HG02759 (cell line): Measurements from ENCODE around the gene TBC1D13.
"Not testable (repeated sequence)": the region's sequence is repeated elsewhere in the genome, so short reads cannot be mapped to it uniquely, and the experiment has no call there.

Experiments used
- ATAC-seq: cut with Tn5 transposase; IDR thresholded peaks from one replicate; pipeline ENCODE4 v1.9.1; 2021; ENCODE audit warnings: mild to moderate bottlenecking, moderate library complexity; ENCODE audit not compliant: unreplicated experiment

TBC1D13 gene, protein sequence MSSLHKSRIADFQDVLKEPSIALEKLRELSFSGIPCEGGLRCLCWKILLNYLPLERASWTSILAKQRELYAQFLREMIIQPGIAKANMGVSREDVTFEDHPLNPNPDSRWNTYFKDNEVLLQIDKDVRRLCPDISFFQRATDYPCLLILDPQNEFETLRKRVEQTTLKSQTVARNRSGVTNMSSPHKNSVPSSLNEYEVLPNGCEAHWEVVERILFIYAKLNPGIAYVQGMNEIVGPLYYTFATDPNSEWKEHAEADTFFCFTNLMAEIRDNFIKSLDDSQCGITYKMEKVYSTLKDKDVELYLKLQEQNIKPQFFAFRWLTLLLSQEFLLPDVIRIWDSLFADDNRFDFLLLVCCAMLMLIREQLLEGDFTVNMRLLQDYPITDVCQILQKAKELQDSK

DNA sequence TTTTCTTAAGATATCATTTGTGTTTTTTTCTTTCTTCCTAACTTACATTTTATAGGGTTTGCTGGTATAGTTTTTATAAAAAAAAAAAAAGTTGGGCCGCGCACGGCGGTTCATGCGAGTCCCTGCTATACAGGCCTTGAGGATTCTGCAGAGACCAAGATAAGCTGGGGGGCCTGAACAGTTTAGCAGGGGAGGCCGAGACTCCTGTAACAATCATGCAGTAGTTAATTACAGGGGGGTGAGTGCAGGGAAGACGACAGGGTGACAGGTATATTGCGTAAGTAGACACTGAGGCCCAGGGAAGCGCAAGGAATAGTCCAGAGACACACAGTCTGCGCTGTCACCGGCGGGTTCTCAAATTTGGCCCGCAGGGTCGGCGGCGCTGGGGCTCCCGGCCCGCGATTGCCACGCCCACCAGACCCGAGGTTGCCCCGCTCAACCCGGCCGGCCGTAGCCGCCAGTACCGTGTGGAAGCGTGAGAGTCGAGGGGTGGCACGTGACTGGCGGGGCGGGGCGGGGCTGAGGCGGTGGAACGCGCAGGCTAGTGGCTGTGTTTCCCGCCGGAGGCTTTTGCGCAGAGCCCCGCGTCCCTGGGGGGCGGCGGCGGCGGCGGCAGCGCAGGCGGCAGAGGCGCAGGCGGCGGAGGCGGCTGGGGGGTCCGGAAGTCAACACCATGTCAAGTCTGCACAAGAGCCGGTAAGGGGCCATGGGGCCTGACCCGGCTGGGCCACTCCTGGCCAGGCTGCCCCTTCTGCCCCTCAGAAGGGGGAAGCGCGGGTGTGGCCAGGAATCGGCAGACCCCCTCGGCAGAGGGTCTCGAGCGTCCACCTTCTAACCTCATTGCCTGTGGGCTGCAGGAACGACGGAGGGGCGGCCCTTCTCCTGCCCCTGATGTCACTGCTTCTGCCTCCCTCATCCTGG is at the start of gene TBC1D13:
TBC1D13 (plus strand) TSS at position 573 of the 921 bp plus-strand sequence; CDS start at position 674, 101 bp downstream.
- peak; percentile 96 for ATAC-seq

DNA sequence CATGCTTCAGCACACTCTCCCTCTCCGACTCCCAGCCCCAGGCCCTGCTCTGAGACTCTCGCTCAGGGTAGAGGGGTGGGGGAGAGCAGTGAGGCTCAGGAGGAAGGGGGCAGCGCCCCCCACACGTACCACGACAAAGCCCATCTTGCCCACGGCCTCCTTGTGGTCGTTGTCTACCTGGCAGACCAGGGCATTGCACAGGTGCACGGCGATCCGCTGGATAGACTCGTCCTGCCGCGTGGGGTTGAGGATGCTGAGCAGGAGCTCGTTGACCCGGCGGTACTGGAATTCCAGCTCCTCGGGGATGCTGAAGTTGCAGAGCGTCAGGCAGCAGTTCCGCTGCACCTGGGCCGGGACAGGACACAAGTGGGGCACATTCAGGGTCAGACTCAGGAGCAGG is 44.7 kb upstream of the TBC1D13 start:
- no peak for ATAC-seq

DNA sequence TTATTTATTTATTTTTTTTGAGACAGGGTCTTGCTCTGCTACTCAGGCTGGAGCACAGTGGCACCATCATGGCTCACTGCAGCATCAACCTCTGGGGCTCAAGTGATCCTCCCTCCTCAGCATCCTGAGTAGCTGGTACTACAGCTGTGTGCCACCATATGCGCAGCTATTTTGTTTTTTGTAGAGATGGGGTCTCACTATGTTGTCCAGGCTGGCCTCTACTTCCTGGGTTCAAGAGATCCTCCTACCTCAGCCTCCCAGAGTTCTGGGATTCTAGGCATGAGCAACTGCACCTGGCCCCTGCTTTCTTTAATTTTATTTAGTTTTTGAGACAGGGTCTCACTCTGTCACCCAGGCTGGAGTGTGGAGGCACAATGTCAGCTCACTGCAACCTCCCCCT is 43.6 kb upstream of the TBC1D13 start:
- ATAC-seq: no peak

DNA sequence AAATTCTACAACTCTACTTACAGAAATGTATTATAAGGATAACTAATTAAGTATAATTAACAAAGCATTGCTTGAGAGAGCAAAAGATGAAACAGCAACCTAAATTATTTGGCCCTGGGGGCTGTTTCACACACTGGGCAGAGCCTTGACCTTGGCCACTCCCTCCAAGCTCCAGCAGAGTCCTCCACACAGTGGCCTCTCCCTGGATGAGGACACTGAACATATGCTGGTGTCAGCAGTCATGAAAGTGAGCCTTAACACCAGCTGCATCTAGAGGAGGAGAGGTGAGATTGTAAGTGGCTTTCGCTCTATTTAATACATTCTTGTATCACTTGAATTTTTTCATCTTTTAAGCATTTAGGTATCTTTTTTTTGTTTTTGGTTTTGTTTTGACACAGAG is 39.8 kb upstream of the TBC1D13 start:
- no peak for ATAC-seq

DNA sequence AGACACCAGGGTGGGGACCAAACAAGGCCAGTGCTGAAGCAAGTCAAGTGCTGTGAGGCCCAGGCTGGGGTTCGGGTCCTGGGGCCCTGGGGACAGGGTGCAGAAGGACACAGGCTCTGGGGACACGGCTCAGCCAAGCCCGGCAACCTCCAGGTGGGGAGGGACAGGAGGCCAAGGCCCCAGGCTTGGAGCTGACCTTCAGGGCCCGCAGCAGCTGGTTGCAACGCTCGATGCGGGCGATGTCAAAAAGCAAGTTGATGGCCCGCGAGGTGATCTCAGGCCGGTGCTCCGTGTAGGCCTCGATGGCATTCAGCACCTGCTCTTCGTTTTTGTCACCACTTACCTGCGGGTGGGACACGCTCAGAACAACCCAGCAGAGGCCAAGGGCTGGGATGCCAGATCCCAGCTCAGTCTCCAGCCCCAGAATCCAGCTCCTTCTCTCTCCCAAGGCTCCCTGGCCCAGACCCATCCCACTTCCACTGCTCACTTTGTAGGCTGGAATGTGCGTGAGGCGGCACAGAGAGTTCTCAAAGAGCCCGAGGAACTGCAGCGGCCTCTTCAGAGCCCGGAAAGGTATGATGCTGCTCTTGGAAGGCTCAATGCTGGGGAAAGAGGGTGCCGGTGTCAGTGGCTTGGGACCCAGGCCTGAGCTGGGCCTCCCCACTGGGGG is 36.0 kb upstream of the TBC1D13 start:
- ATAC-seq: no peak

DNA sequence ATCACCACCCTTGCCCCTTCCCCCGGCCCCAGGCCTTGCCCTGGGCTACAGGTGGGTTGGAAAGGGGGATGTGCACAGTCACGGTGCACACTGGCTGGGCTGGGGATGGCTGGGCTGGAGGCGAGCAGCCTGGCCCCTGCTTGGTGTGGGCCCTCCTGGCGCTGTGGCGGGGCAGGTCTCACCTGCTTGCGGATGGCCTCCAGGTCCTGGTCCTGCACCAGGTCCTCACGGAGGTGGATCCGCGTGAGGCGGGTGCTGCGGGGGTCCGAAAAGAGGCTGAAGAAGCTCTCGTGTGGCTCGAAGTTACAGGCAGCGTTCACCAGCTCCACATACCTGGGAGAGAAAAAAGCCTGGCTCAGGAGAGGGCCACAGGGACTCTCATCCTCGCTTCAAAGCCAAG is 33.4 kb upstream of the TBC1D13 start:
- ATAC-seq: no peak

DNA sequence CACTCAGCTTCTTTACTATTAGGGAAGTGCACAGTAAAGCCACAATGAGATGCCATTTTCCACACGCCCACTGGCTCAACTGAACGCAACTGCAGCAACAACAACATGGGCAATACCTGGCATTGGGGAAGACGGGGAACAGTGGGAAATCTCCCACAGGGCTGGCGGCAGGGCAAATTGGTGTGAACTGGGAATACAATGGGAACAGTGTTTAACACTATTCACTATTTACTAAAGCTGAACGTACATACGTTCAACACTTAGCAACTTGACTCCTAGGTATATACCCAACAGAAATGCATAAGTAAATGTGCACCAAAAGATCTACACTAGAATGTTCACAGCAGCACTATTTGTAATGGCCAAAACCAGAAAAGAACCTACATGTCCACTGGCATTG is 29.5 kb upstream of the TBC1D13 start:
- no peak for ATAC-seq

DNA sequence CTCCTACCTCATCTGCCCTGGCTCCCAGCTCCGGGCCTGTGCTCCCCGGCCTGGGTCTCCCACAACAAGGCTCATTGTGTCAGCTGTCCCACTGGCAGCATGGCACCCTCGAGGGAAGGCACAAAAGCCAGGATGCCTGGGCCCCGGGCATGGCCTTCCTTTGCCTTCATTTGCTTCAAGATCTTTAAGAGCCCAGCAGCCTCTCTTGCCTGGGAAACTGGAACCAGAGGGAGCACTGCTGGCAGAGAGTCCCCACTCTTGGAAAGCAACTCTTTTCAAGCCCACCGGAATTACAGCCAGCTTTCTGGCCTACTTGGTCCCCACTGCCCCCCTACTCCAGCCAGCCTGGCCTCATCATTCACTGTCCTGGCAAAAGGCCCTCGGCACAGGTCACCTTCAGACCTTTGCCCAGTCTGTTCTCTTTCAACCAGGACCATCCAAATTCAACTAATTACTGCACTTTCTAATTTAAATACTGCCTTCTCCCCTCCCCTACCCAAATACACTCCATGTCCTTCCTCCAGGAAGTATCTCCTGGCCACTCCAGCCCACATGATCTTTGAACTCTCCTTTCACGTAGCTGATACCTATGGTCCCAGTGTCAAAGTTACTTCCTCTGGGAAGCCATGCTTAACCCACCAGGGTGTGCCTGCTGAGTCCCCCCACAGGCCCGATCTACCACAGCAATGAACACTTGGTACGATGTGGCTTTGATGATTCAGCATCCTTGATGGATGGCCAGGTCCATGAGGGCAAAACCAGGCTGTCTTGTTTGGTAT is 24.2 kb upstream of the TBC1D13 start:
- no peak for ATAC-seq

DNA sequence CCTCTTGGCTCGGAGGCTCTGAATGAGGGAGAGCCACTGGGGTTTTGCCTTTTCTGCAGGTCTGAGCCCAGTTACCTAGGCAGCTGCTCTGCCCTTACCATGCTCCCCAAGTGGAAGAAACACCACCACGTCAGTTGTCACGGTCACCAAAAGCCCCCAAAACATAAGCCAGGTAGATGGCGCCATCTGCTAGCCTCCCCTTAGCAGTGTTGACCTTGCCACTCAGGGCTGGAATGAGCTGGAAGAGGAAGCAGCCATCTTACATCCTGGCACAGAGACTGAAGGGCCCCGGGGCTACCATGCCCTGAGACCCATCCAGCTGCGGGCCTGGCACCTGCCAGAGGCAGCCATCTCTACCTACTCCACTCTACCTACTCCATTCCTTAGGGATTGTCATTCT is 22.7 kb upstream of the TBC1D13 start:
- no peak for ATAC-seq

DNA sequence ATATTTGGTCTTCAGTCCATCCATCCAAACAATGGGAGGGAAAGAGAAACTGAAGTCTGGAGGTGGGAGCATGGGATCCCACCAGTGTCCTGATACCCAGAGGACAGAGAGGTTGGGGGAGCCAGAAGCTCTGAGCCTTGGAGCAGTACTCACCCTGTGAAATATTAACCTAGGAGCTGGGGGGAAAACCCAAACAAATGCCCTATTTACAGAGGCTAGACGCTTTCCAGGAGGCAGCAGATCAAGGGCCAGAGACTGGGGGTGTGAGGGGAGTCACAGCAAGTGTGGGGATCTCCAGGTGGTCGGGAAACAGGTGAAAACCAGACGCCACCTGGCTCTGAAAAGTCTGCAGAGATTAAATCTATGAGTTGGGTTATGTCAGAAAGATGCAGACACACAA is 21.6 kb upstream of the TBC1D13 start:
- ATAC-seq: no peak

DNA sequence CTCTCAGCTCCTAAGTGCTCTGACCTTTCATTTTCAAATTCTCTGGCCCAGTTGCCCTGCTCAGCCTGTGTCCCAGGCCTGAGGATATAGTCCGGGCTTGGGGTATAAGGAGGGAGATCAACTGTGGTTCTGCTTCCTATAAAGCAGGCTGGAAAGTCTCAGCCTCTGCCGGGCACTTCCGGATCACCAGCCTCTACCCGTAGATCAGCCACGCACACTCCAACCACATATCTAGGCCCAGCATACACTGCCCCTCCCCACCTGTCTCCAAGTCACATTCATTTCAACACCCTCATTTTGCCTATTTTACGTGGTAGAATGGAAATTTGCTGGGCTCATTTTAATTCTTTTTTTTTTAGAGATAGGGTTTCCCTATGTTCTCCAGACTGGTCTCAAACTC is 18.4 kb upstream of the TBC1D13 start:
- ATAC-seq: no peak

DNA sequence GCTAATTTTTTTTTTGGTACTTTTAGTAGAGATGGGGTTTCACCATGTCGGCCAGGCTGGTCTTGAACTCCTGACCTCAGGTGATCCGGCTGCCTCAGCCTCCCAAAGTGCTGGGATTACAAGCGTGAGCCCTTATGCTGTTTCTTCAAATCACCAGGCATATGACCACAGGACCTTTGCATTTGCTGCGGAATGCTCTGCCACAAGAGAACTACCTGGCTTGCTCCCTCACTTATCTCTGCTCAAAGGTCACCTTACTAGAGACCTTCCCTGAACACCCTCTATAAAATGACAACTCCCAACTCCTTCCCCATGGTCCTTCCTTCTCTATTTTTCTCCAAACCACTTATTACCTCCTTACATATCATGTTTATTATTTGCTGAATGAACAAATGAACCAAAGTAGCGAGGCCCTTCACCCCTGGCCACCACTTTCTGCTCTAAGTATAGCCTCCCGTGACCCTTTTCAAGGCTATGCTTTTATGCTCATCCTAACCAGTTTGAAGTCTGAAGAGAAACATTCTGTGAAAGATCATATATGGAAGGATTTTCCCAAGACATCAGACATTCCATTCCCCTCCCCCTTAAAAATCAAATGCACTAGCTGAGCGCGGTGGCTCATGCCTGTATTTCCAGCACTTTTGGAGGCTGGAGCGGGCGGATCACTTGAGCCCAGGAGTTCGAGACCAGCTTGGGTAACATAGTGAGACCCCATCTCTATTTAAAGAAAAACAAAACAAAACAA is 16.6 kb upstream of the TBC1D13 start:
- no peak for ATAC-seq

DNA sequence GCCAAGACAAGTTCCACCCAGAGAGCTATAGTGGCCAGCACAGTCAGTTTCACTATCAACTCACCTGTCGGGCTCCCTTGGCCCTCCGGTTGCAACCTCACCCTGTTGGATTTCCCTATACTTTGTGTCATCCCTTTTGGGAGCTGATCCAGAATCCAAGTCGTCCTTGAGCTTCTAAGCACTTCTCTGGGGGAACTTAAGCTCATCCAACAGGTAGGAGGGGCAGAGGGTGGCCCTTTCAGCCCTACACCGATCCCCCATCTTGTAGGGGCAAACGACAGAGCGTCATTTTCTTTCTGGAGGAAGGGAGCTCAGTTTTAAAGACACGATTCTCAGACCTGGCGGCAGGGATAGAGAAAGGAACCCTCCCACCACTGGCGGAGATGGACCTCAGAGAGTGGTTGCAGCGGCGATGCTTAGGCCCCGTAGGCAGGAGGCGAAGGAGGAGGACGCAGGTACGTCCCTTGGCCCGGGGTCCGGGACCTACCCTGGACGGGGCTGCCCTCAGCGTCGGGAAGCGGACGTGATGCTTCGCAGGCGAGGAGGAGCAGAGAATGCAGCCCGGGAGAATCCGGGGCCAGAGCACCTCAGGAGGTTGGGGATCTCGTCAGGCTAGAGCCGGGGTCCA is 15.8 kb upstream of the TBC1D13 start:
- ATAC-seq: peak; percentile 34

DNA sequence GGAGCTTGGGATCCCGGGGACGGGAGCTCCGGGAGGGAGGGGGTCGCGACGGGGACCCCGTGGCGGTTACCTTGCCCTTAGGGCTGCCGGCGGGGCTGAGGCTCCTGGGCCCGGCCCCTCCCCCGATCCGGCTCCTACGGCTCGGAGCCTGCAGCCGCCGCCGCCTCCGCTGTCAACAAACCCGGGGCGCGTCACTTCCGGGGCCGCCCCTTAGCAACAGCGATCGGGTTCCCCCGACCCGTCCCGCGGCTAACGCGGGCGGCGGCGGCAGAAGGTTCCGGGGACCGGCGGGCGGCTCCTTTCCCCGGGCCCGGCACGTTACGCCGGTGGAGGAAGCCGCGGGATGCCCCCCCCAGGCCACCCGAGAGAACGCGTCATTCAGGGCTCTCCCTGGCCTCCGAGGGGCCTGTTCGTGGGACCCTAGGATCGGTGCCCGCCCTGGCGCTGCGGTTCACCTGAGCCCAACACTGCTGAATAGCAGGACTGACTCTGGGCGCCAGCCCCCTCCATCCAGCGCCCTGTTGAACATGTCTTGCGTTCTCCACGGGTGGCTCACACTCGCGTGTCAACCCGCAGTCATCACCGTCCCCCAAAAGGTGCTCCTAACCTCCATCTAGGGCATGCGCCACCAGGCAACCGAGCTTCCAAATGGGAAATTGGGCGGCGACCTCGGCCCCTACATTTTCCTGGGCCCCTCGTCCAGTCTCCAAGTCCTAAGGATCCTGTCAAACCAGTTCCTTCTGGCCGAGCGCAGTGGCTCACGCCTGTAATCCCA is 15.1 kb upstream of the TBC1D13 start, which contains the start of gene ZER1:
ZER1 (minus strand) TSS at position 183 of the 775 bp plus-strand sequence. CDS start 16,362 bp downstream, outside the sequence.
- peak; percentile 96 for ATAC-seq

DNA sequence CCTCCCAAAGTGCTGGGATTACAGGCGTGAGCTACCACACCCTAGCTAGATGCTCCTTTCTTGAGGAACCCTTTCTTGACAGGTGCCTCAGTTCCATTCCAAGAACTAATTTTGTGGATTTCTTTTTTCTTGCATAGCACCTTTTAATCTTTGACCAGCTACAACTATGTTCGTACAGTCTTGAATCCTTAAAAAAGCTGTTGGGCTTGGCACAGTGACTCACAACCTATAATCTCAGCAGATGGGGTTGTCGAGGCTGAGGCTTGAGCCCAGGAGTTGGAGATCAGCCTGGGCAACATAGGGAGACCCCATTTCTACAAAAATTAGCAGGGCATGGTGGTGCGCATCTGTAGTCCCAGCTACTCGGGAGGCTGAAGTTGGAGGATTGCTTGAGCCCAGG is 14.0 kb upstream of the TBC1D13 start:
- no peak for ATAC-seq

DNA sequence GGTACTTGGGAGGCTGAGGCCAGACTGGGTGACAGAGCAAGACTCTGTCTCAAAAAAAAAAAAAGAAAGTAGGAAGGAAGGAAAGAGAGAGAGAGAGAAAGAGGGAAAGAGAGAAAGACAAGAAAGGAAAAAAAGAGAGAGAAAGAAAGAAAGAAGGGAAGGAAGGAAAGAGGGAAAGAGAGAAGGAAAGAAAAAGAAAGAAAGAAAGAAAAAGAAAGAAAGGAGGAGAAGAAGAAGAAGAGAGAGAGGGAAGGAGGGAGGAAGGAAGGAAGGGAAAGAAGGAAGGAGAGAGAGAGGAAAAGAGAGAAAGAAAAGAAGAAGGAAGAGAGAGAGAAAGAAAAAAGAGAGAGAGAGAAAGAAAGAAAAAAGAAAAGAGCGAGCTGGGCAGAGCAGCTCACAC is 12.2 kb upstream of the TBC1D13 start:
- no peak for ATAC-seq

DNA sequence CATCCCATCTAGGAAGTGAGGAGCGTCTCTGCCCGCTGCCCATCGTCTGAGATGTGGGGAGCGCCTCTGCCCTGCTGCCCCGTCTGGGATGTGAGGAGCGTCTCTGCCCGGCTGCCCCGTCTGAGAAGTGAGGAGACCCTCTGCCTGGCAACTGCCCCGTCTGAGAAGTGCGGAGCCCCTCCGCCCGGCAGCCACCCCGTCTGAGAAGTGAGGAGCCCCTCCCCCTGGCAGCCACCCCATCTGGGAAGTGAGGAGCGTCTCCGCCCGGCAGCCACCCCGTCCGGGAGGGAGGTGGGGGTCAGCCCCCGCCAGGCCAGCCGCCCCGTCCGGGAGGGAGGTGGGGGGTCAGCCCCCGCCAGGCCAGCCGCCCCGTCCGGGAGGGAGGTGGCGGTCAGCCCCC is 7.0 kb upstream of the TBC1D13 start:
- ATAC-seq: not testable (repeated sequence)
